ENCODE measurements around the gene TARS1.

TARS1 gene

DNA sequence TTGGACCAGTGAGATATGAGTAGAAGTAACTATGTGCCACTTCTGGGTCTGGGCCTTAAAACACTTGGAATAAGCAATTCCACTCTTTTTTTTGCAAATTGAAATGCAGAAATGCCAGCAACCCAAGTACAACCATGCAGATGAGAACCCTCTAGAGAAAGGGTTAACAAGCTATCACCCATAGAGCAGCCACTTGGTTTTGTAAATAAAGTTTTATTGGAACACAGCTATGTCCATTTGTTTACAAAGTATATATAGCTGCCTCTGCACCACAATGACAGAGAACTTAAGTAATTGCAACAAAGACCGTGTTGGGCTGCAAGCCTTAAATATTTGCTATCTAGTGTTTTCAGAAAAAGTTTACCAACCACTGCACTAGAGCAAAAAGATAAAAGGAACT, 9.8 kb upstream of the TARS1 start (continued):
- TF ChIP-seq, protein P1, sequence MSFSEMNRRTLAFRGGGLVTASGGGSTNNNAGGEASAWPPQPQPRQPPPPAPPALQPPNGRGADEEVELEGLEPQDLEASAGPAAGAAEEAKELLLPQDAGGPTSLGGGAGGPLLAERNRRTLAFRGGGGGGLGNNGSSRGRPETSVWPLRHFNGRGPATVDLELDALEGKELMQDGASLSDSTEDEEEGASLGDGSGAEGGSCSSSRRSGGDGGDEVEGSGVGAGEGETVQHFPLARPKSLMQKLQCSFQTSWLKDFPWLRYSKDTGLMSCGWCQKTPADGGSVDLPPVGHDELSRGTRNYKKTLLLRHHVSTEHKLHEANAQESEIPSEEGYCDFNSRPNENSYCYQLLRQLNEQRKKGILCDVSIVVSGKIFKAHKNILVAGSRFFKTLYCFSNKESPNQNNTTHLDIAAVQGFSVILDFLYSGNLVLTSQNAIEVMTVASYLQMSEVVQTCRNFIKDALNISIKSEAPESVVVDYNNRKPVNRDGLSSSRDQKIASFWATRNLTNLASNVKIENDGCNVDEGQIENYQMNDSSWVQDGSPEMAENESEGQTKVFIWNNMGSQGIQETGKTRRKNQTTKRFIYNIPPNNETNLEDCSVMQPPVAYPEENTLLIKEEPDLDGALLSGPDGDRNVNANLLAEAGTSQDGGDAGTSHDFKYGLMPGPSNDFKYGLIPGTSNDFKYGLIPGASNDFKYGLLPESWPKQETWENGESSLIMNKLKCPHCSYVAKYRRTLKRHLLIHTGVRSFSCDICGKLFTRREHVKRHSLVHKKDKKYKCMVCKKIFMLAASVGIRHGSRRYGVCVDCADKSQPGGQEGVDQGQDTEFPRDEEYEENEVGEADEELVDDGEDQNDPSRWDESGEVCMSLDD (tag by site-specific recombination; IDR thresholded peaks at IDR 0.05): no peak
- TF ChIP-seq, protein P2, sequence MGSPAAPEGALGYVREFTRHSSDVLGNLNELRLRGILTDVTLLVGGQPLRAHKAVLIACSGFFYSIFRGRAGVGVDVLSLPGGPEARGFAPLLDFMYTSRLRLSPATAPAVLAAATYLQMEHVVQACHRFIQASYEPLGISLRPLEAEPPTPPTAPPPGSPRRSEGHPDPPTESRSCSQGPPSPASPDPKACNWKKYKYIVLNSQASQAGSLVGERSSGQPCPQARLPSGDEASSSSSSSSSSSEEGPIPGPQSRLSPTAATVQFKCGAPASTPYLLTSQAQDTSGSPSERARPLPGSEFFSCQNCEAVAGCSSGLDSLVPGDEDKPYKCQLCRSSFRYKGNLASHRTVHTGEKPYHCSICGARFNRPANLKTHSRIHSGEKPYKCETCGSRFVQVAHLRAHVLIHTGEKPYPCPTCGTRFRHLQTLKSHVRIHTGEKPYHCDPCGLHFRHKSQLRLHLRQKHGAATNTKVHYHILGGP (tag by site-specific recombination; IDR thresholded peaks at IDR 0.05): no peak
- TF ChIP-seq ZNF529 (tag by site-specific recombination; IDR thresholded peaks at IDR 0.05; ENCODE audit: insufficient replicate concordance): no peak
- no peak for TF ChIP-seq ZNF658 (tag by site-specific recombination; IDR thresholded peaks at IDR 0.05)
- TF ChIP-seq, protein P3, sequence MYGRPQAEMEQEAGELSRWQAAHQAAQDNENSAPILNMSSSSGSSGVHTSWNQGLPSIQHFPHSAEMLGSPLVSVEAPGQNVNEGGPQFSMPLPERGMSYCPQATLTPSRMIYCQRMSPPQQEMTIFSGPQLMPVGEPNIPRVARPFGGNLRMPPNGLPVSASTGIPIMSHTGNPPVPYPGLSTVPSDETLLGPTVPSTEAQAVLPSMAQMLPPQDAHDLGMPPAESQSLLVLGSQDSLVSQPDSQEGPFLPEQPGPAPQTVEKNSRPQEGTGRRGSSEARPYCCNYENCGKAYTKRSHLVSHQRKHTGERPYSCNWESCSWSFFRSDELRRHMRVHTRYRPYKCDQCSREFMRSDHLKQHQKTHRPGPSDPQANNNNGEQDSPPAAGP (tag by site-specific recombination; IDR thresholded peaks at IDR 0.05): no peak
- no peak for TF ChIP-seq ZNF23 (tag by site-specific recombination; IDR thresholded peaks at IDR 0.05; ENCODE audit: borderline replicate concordance)
- no peak for TF ChIP-seq ZNF335 (tag by site-specific recombination; conservative IDR thresholded peaks at IDR 0.05)
- TF ChIP-seq ZFP3 (tag by site-specific recombination; IDR thresholded peaks at IDR 0.05; ENCODE audit: low read depth): no peak
- no peak for TF ChIP-seq ZFHX2 (tag by site-specific recombination; conservative IDR thresholded peaks at IDR 0.05)
- TF ChIP-seq, protein P4, sequence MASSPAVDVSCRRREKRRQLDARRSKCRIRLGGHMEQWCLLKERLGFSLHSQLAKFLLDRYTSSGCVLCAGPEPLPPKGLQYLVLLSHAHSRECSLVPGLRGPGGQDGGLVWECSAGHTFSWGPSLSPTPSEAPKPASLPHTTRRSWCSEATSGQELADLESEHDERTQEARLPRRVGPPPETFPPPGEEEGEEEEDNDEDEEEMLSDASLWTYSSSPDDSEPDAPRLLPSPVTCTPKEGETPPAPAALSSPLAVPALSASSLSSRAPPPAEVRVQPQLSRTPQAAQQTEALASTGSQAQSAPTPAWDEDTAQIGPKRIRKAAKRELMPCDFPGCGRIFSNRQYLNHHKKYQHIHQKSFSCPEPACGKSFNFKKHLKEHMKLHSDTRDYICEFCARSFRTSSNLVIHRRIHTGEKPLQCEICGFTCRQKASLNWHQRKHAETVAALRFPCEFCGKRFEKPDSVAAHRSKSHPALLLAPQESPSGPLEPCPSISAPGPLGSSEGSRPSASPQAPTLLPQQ (tag by site-specific recombination; IDR thresholded peaks at IDR 0.05): no peak
- no peak for TF ChIP-seq ZNF785 (tag by site-specific recombination; IDR thresholded peaks at IDR 0.05)
- no peak for TF ChIP-seq ZNF670 (tag by site-specific recombination; IDR thresholded peaks at IDR 0.05; ENCODE audit: low read depth)
- no peak for TF ChIP-seq ZNF677 (tag by site-specific recombination; IDR thresholded peaks at IDR 0.05)

DNA sequence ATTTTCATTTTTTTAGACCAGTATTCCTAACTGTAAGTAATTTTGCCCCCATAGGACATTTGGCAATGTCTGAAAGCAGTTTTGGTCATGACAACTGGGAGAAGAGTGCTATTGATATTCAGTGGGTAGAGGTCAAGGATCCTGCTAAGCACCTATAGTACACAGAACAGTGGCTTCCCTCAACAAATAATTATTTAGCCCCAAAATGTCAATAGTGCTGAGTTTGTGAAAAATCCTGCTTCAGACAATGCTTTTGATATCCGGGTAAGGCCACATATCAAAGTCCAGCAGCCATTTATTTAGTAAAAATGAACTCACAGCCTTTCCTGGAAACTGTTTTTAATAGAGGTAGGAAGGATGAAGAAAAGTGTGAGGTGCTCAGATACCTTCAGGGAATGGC, 8.1 kb upstream of the TARS1 start:
- H3K4me1 ChIP-seq (ENCODE audit: control insufficient read depth, insufficient read depth, low read length): no peaks in the 10 kb centered on the region
- no peak overlapping the region for H3K4me3 ChIP-seq (ENCODE audit: low read depth, low read length)
- H3K9me3 ChIP-seq (ENCODE audit: control insufficient read depth, insufficient read depth, low read depth, low read length): no peaks in the 10 kb centered on the region
- no peaks in the 10 kb centered on the region for H3K36me3 ChIP-seq (ENCODE audit: control insufficient read depth in 2 of 2, insufficient read depth in 1 of 2, low read length in 2 of 2)
- POLR2A ChIA-PET: no interaction called here
- CTCF ChIA-PET: interaction anchor here (0.6 to 4.1 kb wide), 5 partner anchors 14 to 502 kb away, joined by 3 to 35 read pairs (median 3); partner anchors contain the start of gene RXFP3
- H3K27ac ChIP-seq (ENCODE audit: extremely low read depth, low read depth, low read length): no peak overlapping the region
- TF ChIP-seq FEZF1 (tag by site-specific recombination; IDR thresholded peaks at IDR 0.05): no peak
- TF ChIP-seq, protein P5, sequence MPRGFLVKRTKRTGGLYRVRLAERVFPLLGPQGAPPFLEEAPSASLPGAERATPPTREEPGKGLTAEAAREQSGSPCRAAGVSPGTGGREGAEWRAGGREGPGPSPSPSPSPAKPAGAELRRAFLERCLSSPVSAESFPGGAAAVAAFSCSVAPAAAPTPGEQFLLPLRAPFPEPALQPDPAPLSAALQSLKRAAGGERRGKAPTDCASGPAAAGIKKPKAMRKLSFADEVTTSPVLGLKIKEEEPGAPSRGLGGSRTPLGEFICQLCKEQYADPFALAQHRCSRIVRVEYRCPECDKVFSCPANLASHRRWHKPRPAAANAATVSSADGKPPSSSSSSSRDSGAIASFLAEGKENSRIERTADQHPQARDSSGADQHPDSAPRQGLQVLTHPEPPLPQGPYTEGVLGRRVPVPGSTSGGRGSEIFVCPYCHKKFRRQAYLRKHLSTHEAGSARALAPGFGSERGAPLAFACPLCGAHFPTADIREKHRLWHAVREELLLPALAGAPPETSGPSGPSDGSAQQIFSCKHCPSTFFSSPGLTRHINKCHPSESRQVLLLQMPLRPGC (tag by site-specific recombination; IDR thresholded peaks at IDR 0.05): no peak
- no peak for TF ChIP-seq ZNF561 (tag by site-specific recombination; IDR thresholded peaks at IDR 0.05; ENCODE audit: borderline replicate concordance)
- TF ChIP-seq ZNF670 (tag by site-specific recombination; IDR thresholded peaks at IDR 0.05; ENCODE audit: low read depth): no peak
- TF ChIP-seq ZNF324 (tag by site-specific recombination; IDR thresholded peaks at IDR 0.05): no peak
- TF ChIP-seq, protein P6, sequence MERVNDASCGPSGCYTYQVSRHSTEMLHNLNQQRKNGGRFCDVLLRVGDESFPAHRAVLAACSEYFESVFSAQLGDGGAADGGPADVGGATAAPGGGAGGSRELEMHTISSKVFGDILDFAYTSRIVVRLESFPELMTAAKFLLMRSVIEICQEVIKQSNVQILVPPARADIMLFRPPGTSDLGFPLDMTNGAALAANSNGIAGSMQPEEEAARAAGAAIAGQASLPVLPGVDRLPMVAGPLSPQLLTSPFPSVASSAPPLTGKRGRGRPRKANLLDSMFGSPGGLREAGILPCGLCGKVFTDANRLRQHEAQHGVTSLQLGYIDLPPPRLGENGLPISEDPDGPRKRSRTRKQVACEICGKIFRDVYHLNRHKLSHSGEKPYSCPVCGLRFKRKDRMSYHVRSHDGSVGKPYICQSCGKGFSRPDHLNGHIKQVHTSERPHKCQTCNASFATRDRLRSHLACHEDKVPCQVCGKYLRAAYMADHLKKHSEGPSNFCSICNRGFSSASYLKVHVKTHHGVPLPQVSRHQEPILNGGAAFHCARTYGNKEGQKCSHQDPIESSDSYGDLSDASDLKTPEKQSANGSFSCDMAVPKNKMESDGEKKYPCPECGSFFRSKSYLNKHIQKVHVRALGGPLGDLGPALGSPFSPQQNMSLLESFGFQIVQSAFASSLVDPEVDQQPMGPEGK (tag by site-specific recombination; IDR thresholded peaks at IDR 0.05): no peak
- TF ChIP-seq ZNF777 (tag by site-specific recombination; IDR thresholded peaks at IDR 0.05; ENCODE audit: borderline replicate concordance): no peak
- no peak for TF ChIP-seq ZNF529 (tag by site-specific recombination; IDR thresholded peaks at IDR 0.05; ENCODE audit: insufficient replicate concordance)
- TF ChIP-seq ZNF16 (tag by site-specific recombination; IDR thresholded peaks at IDR 0.05; ENCODE audit: low read depth): no peak
- TF ChIP-seq, protein P7, sequence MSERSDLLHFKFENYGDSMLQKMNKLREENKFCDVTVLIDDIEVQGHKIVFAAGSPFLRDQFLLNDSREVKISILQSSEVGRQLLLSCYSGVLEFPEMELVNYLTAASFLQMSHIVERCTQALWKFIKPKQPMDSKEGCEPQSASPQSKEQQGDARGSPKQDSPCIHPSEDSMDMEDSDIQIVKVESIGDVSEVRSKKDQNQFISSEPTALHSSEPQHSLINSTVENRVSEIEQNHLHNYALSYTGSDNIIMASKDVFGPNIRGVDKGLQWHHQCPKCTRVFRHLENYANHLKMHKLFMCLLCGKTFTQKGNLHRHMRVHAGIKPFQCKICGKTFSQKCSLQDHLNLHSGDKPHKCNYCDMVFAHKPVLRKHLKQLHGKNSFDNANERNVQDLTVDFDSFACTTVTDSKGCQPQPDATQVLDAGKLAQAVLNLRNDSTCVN (tag by site-specific recombination; optimal IDR thresholded peaks at IDR 0.05): no peak
